Measurements from ENCODE around the gene STRIP1.

Gene STRIP1

GRCh38 chr1:110082477-110082876 is 48.1 kb downstream of the STRIP1 start:
- Histone ChIP-seq H3K27me3 (ENCODE audit: control insufficient read depth, insufficient read depth, low read length, poor library complexity, severe bottlenecking) (peaks cover 82% of the 10 kb centered on the region), H3K36me3 (ENCODE audit: control insufficient read depth, insufficient read depth, low read length) (no peaks in the 10 kb centered on the region), H3K4me3 (ENCODE audit: insufficient read depth, low read depth, low read length) (no peak overlapping the region), H3K4me1 (ENCODE audit: control insufficient read depth, insufficient read depth, low read length) (peaks cover 5% of the 10 kb centered on the region), H3K9me3 (ENCODE audit: control insufficient read depth, low read length) (no peaks in the 10 kb centered on the region), H3K27ac (ENCODE audit: insufficient read depth, low read depth, low read length, poor library complexity, severe bottlenecking) (no peak overlapping the region)
- 58 to 61% methylated on average over 5 of the region's 5 CpGs for WGBS, 2 experiments

- Histone ChIP-seq H3K4me3 (ENCODE audit: insufficient read depth, low read depth, low read length) (no peak overlapping the region), H3K4me1 (ENCODE audit: control insufficient read depth, insufficient read depth, low read length) (peaks cover 5% of the 10 kb centered on the region), H3K27me3 (ENCODE audit: control insufficient read depth, insufficient read depth, low read length, poor library complexity, severe bottlenecking) (peaks cover 88% of the 10 kb centered on the region), H3K36me3 (ENCODE audit: control insufficient read depth, insufficient read depth, low read length) (no peaks in the 10 kb centered on the region), H3K9me3 (ENCODE audit: control insufficient read depth, low read length) (no peaks in the 10 kb centered on the region), H3K27ac (ENCODE audit: insufficient read depth, low read depth, low read length, poor library complexity, severe bottlenecking) (no peak overlapping the region)
- WGBS, 2 experiments: 14 to 18% methylated on average over 14 to 15 of the region's 15 CpGs
These were observed 48.8 kb downstream of the STRIP1 start for GRCh38 chr1:110083061-110083865.

- H3K27me3 ChIP-seq (ENCODE audit: control insufficient read depth, insufficient read depth, low read length, poor library complexity, severe bottlenecking): peaks cover 84% of the 10 kb centered on the region
- H3K4me1 ChIP-seq (ENCODE audit: control insufficient read depth, insufficient read depth, low read length): peaks cover 5% of the 10 kb centered on the region
- H3K9me3 ChIP-seq (ENCODE audit: control insufficient read depth, low read length): no peaks in the 10 kb centered on the region
- no peak overlapping the region for H3K27ac ChIP-seq (ENCODE audit: insufficient read depth, low read depth, low read length, poor library complexity, severe bottlenecking)
- H3K36me3 ChIP-seq (ENCODE audit: control insufficient read depth, insufficient read depth, low read length): no peaks in the 10 kb centered on the region
- H3K4me3 ChIP-seq (ENCODE audit: insufficient read depth, low read depth, low read length): no peak overlapping the region
- WGBS, 2 experiments: 2 to 3% methylated on average over 37 of the region's 37 CpGs
These were observed 49.4 kb downstream of the STRIP1 start for GRCh38 chr1:110083866-110084226.

GRCh38 chr1:110084227-110085078 is 50.0 kb downstream of the STRIP1 start:
- Histone ChIP-seq H3K4me1 (ENCODE audit: control insufficient read depth, insufficient read depth, low read length) (peaks cover 8% of the 10 kb centered on the region), H3K9me3 (ENCODE audit: control insufficient read depth, low read length) (no peaks in the 10 kb centered on the region), H3K27me3 (ENCODE audit: control insufficient read depth, insufficient read depth, low read length, poor library complexity, severe bottlenecking) (peaks cover 78% of the 10 kb centered on the region), H3K4me3 (ENCODE audit: insufficient read depth, low read depth, low read length) (no peak overlapping the region), H3K27ac (ENCODE audit: insufficient read depth, low read depth, low read length, poor library complexity, severe bottlenecking) (no peak overlapping the region), H3K36me3 (ENCODE audit: control insufficient read depth, insufficient read depth, low read length) (no peaks in the 10 kb centered on the region)
- WGBS, 2 experiments: 3% methylated on average over 72 of the region's 72 CpGs

- WGBS, 2 experiments: 22 to 25% methylated on average over 5 of the region's 5 CpGs
These were observed 51.2 kb downstream of the STRIP1 start for GRCh38 chr1:110085671-110086070.

GRCh38 chr1:110086961-110087360 is 52.5 kb downstream of the STRIP1 start:
- no peak overlapping the region for H3K27ac ChIP-seq (ENCODE audit: insufficient read depth, low read depth, low read length, poor library complexity, severe bottlenecking)
- H3K27me3 ChIP-seq (ENCODE audit: control insufficient read depth, insufficient read depth, low read length, poor library complexity, severe bottlenecking): peaks cover 61% of the 10 kb centered on the region
- no peaks in the 10 kb centered on the region for H3K36me3 ChIP-seq (ENCODE audit: control insufficient read depth, insufficient read depth, low read length)
- H3K4me1 ChIP-seq (ENCODE audit: control insufficient read depth, insufficient read depth, low read length): peaks cover 14% of the 10 kb centered on the region
- H3K9me3 ChIP-seq (ENCODE audit: control insufficient read depth, low read length): no peaks in the 10 kb centered on the region
- WGBS, 2 experiments: 75 to 80% methylated on average over 4 of the region's 4 CpGs
- H3K4me3 ChIP-seq (ENCODE audit: insufficient read depth, low read depth, low read length): no peak overlapping the region

More at GRCh38 chr1:110085671-110086070, 51.2 kb downstream of the STRIP1 start:
- Histone ChIP-seq H3K9me3 (ENCODE audit: control insufficient read depth, low read length) (no peaks in the 10 kb centered on the region), H3K4me1 (ENCODE audit: control insufficient read depth, insufficient read depth, low read length) (peaks cover 14% of the 10 kb centered on the region), H3K27me3 (ENCODE audit: control insufficient read depth, insufficient read depth, low read length, poor library complexity, severe bottlenecking) (peaks cover 74% of the 10 kb centered on the region), H3K27ac (ENCODE audit: insufficient read depth, low read depth, low read length, poor library complexity, severe bottlenecking) (no peak overlapping the region), H3K36me3 (ENCODE audit: control insufficient read depth, insufficient read depth, low read length) (no peaks in the 10 kb centered on the region), H3K4me3 (ENCODE audit: insufficient read depth, low read depth, low read length) (no peak overlapping the region)

GRCh38 chr1:110087812-110088738 is 53.7 kb downstream of the STRIP1 start:
- H3K27me3 ChIP-seq (ENCODE audit: control insufficient read depth, insufficient read depth, low read length, poor library complexity, severe bottlenecking): peaks cover 50% of the 10 kb centered on the region
- H3K9me3 ChIP-seq (ENCODE audit: control insufficient read depth, low read length): no peaks in the 10 kb centered on the region
- WGBS, 2 experiments: 62 to 65% methylated on average over 15 of the region's 15 CpGs
- no peak overlapping the region for H3K27ac ChIP-seq (ENCODE audit: insufficient read depth, low read depth, low read length, poor library complexity, severe bottlenecking)
- no peak overlapping the region for H3K4me3 ChIP-seq (ENCODE audit: insufficient read depth, low read depth, low read length)
- peaks cover 14% of the 10 kb centered on the region for H3K4me1 ChIP-seq (ENCODE audit: control insufficient read depth, insufficient read depth, low read length)
- no peaks in the 10 kb centered on the region for H3K36me3 ChIP-seq (ENCODE audit: control insufficient read depth, insufficient read depth, low read length)

- WGBS, 2 experiments: 85% methylated on average over 10 of the region's 10 CpGs
These were observed 54.4 kb downstream of the STRIP1 start for GRCh38 chr1:110088739-110089316.

GRCh38 chr1:110089561-110090275 is 55.3 kb downstream of the STRIP1 start:
- WGBS, 2 experiments: 48 to 56% methylated on average over 7 of the region's 7 CpGs
- Histone ChIP-seq H3K36me3 (ENCODE audit: control insufficient read depth, insufficient read depth, low read length) (no peaks in the 10 kb centered on the region), H3K27ac (ENCODE audit: insufficient read depth, low read depth, low read length, poor library complexity, severe bottlenecking) (no peak overlapping the region), H3K4me3 (ENCODE audit: insufficient read depth, low read depth, low read length) (no peak overlapping the region), H3K4me1 (ENCODE audit: control insufficient read depth, insufficient read depth, low read length) (peaks cover 9% of the 10 kb centered on the region), H3K9me3 (ENCODE audit: control insufficient read depth, low read length) (no peaks in the 10 kb centered on the region), H3K27me3 (ENCODE audit: control insufficient read depth, insufficient read depth, low read length, poor library complexity, severe bottlenecking) (peaks cover 34% of the 10 kb centered on the region)

More at GRCh38 chr1:110088739-110089316, 54.4 kb downstream of the STRIP1 start:
- Histone ChIP-seq H3K27ac (ENCODE audit: insufficient read depth, low read depth, low read length, poor library complexity, severe bottlenecking) (no peak overlapping the region), H3K4me3 (ENCODE audit: insufficient read depth, low read depth, low read length) (no peak overlapping the region), H3K27me3 (ENCODE audit: control insufficient read depth, insufficient read depth, low read length, poor library complexity, severe bottlenecking) (peaks cover 42% of the 10 kb centered on the region), H3K9me3 (ENCODE audit: control insufficient read depth, low read length) (no peaks in the 10 kb centered on the region), H3K4me1 (ENCODE audit: control insufficient read depth, insufficient read depth, low read length) (peaks cover 9% of the 10 kb centered on the region), H3K36me3 (ENCODE audit: control insufficient read depth, insufficient read depth, low read length) (no peaks in the 10 kb centered on the region)

Data from ectodermal cell (in vitro differentiated cells).